HG03565 (cell line): ENCODE measurements around the gene ZNF516.

Source experiments
- ATAC-seq: cut with Tn5 transposase; IDR thresholded peaks from one replicate; pipeline ENCODE4 v1.9.1; 2021; ENCODE audit warnings: mild to moderate bottlenecking, moderate library complexity; ENCODE audit not compliant: unreplicated experiment

The ZNF516 gene

DNA sequence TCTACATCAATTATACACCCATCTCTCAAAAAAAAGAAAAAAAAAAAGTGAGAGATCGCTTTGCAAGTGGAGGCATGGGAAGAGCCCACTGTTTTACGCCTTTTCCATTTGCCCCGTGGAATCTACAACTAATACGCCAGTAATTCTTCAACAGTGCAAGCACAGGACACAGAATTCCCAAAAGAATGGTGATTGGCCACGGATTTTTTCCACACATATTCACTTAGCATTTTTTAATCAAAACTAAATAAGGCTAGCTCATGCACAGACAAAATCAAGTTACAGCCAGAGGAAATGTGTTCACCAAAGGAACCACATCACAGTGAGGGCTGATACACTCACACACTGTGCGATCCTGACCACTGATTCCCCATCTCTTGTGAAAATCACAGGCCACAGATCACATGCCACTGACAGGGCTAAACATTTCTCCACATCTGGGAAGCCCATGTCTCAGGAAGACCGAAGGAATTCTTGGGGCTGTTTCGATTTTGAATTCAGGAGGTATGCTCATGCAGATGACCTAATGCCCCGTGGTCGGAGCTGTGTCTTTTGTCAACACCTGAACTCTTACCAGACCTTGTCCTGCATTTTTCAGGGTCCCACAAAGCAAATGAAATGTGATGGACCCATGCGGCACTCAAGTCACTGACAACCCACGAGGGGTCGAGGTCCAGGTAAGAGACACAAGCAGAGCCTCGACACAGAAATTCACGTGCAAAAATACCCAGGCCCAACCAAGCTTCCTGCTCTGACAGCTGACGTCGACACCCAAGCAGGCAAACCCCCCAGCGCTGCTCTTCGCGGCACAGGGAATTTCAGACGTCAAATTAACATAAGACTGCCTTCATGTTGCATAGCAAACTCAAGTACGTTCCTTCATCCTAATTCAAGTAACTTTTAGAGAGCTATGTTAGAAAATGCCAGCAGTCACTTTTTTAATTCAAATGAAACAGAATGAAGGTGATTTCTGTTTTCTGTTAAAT, 69.6 kb downstream of the ZNF516 start:
- ATAC-seq: no peak

DNA sequence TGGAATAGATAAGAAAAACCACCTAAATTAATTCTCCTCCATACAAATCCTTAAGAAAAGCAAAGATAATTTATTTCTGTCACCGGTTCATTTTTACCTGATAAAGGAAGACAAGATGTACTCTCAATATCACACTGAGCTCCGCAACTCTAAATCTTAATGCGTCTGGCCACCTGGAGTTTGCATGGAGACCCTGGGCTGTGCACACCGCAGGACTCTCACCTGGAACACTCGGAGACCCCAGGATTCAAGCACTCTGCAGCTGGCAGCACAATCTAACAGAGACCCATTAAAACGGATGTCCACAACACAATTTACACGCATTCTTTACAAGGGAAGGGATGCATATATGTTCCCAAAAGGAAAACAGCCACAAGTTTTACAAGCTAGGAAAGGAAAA, 72.2 kb downstream of the ZNF516 start:
- ATAC-seq: no peak

DNA sequence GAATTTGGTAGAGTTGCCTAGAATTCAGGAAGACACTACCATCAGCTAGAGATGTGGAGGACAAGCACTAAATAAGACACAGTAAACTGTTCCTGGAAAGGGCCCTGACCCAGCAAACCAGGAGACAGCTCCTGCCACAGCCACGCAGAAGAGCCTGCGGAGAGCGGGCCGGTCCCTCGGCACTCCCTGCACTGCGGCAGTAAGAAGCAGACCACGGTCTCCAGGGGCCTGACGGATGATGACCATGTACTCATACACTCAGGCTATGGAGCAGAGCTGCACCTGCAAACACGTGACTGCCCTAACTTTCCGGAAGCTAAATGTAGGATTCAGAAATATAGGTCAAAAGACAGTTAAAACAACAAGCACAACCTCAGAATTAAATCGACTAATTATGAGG, 72.9 kb downstream of the ZNF516 start:
- no peak for ATAC-seq

DNA sequence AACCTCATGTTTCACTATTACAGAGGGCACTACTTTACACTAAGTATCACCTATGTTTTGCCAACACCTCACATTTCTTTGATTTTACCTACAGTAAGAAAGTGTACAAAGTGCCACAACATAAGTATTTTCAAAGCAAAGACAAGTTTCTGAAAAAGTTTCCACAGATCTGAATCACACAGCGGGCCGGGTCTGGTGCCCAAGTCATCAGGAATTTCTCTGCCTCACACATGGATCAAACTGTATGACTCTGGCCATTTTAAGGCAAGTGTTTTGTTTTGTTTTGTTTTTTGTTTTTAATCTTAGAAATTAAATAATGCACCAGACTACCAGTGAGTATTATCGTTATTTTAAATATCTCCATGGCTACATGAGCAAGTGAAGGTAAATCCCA, 73.4 kb downstream of the ZNF516 start:
- ATAC-seq: no peak

DNA sequence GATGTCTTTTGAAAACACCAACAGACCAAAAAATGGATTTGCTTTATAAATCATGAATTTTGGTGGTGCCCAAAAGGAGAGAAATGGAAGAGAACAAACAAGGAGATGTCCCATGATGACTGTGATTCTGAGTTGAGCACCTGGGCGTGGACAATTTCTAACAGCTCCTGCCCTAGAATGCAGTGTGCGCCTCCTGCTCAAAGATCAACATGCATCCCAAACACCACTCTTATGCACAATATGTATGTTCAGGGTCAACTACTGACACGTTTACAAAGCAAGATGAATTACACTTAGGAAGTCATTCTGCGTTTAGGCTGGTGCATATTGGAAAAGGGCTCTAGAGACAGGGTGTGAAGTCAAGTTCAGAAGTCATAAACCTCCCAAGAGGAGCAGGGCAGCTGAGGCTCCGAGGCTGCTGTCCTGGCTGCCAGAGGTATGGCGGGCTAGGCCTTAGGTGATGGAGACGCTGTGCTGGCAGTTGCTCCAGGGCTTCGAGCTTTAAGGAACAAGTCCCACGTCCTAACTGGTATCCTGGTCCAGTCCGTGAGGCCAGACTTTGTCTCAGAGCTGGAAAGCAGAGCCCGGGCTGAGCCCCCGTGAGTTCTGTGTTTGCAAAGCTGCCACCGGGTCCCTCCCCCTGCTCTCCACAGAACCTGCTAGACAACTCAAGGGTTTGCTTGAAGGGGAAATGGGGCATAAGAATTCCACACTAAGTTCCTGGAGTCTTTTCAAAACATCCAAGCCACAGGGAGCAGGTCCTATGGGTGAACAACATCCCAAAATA, 74.0 kb downstream of the ZNF516 start:
- ATAC-seq: no peak

DNA sequence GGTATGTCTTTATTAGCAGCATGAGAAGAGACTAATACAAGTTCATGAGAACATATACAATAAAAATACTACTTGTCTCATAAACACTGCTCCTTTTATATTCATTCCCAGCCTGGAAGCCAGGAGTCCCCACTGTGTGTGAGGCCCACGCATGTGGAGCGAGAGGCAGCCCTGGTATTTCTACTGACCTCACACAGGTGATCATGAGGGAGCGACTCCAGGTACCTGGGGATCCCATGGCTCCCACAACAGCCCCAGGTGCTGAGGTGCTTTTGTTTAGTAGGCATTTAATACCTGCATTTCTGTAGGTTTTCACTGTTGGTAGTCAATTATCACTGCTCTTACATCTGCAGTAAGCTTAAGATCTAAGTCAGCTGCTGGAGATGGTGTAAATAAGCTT, 75.2 kb downstream of the ZNF516 start:
- ATAC-seq: no peak

DNA sequence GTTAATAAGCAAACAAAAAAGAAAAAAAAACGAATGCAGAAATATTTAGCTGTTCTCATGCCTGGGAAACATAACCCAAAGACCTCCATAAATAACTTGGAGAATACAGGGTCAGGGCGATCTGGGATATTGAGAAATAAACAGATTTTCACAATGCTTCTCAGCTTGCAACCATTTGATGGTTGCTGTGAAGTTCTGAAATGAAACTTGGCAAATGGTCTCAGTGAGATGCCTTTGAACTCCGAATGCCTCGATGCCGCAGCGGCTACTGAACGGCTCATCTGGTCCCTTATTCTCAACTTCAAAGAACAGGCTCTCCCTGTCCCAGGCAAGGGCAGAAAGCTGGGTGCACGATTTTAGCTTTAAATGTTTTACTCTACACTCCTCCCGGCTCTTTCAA, 78.1 kb downstream of the ZNF516 start:
- no peak for ATAC-seq

DNA sequence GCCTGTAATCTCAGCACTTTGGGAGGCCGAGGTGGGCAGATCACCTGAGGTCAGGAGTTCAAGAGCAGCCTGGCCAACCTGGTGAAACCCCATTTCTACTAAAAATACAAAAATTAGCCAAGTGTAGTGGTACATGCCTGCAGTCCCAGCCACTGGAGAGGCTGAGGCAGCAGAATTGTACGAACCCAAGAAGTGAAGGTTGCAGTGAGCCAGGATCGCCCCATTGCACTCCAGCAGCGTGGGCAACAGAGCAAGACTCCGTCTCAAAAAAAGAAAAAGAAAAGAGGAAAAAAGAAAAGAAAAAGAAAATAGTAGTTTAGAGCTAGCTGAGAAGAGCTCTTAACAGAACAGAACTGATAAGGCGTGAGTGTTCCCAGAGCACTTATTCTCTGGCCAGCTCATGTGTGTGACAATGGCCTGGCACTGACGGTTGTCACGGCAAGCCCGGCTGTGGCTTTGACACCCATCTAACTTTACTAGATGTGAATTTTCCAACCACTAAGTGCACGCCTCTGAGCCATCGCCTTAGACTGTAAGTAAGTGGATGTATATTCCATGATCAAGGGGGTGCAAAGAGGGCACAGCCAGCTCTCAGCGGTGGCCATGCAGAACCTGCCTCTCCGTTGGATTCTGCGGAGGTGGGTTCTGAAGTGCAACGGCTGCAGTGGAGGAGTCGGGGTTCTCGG, 80.0 kb downstream of the ZNF516 start:
- no peak for ATAC-seq

DNA sequence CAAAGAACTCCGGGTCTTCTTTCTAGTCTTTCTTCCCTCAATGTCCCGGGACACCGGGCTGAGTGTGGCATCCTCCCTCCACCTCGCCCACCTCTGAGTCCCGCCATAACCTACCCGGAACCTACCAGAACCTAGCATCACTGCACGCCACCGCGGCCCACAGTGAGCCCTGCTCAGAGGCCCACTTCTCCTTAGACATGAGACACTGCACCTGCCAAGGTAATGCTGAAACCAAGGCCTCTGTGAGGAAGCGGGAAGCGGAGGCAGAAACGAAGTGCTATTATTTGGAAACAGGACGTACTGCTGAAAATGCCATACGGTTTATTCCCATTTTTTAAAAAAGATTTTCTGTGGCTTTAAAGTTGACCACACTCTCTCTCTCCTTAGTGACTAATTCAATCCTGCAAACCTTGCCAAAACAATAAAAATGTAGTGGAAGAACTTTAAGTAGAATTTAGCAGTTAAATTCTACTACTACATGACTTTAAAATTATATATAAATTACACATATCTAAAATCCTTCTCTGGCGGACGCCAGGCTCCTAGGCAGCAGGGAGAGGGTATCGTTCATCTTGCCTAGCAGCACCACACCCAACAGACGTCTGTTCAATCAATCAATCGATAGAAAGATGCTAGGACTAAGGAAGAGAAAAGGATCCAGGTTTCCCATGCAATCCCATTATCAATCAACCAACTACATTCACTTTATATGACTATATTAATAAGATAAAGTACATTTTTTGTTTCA, 82.0 kb downstream of the ZNF516 start:
- no peak for ATAC-seq

DNA sequence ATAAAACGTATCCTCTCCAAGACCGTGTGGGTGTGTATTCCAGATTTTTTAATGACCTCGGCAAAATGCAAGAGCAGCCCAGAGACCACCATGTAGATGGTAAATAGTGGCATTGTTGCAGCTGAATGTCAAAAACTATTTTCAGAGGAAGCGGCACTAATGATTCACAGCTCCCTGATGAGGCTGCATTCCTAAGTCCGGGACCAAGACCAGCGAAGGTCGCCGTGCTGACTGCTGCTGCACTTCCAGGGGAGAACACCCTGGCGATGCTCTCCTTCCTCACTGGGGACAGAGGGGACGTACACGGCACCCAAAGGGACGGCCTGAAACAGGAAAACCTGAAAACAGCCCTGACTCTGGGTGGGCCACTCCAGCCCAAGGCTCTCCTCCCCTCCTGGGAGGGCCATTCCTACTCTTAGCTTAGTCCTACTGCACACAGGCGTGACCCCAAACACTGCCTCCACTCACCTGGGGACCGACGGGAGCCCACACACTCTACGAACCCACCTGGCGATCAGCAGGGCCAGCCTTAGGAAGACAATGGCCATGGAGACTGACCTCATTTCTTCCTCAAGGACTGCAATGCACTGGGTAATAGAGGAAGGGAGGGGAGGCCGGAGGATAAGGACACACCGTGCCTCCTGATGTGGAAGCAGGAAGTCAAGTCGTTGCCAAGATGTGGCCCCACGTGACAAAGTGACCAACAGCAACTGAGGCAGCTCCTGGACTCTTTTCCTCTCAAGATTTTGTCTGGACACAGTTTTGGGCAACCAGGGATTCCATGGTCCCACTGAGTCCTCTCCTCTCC, 82.8 kb downstream of the ZNF516 start:
- no peak for ATAC-seq

DNA sequence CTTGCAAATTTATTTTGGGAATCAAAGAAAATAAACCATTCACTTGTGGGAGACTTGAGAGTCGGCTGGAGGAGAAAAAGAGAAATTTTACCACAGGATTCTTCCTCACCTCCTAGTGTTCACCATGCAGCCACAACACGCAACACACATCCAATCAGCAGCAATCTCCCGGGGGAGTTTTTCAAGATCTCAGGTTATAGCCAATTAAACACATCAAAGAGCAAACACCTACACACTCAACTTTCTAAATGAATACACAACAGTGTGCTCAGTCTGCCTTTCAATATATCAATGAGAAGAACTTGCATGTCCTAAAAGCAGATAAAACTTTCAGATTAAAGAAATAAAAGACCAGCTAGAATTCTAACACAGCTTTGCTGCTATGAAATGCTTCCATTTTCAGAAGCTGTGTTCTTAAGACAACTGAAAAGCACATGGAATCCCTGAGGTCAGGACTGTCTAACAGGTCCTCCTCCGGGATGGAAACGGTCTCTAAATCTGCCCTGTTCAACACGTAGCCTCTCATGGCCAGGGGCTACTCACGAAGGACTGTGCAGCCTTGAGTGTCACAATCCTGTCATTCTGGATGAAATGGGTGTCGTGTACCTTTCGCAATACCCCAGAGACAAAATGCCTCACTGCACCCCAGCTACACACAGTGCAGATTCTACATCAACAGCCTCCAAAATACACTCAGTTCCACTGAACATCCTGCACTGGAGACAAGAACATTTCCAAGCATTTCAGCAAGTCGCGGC, 84.2 kb downstream of the ZNF516 start:
- ATAC-seq: peak; percentile 92

DNA sequence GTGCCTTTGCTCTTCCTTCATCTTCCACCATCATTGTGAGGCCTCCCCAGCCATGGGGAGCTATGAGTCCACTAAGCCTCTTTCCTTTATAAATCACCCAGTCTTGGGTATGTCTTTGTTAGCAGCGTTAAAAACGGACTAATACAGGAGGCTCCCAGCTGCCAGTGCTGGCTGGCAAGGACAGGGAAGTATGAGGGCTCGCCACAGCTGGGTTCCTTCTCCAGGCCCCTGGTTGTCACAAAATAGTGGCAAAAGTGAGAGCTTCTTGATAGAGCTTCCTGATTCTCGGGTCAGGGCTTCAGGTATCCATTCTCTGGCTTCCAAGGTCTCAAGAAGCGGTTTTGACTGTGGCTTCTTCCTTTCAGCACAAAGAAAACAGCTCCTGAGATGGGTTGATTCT, 85.0 kb downstream of the ZNF516 start:
- ATAC-seq: no peak

DNA sequence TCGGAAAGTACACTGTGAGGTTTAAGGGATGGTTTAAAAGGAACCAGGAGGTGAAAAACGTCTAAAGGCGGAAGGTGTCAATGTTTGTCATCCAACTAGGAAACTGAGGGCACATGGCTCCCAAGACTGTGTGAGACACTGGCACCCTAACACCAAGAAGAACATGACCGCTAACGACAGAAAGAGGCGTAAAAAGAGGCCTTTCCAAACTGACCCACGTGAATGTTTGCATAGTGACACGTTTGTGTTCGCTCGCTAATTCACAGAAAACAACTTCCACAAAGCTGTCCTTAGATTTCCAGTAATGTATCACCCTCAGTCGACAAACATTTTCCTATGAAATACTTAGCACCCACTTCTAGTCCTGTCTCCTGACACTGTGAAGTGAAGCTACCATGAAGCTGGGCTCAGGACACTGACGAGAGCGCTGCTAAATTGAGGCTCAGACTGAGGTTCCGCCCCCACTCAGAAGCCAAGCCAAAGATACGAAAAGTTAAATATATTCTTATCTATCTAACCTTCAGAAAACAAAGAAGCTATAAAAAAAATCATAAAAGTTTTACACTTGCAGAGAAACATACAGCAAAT, 86.5 kb downstream of the ZNF516 start:
- ATAC-seq: no peak

DNA sequence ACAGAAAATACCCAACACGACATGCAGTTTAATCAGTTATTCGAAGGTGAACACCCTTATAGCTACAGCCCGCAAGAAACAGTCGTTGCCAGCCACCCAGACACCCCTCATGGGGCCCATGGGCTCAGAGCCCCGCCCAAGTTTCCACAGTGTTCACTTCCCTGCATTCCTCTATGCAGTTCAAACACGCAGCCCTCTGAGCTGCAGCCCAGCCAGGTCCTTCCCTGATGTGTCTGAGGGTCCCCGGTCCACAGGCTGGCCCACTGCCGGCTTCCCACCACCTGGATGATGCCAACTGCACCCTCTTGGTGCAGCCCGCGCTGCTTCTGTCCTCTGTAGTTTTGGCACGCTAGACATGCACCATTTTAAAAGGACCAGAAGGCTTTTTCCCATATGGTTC, 87.4 kb downstream of the ZNF516 start:
- ATAC-seq: no peak

DNA sequence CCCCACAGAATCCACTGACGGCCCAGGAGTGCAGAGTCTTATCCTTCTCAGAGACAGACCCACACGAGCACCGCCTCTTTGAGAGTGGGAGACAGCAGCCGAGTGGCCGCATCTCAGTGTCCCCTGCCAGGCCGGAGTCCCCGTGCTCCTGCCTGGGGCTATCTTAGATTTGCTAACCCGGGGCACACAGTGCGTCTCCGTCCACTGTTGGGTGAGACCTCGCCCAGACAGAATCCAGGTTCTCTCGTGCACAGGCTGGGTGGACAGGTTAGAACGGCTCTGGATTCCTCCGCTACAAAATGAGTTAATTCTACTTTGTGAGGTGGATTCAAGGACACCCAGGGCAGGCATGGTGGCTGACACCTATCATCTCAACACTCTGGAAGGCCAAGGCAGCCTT, 88.3 kb downstream of the ZNF516 start:
- no peak for ATAC-seq

DNA sequence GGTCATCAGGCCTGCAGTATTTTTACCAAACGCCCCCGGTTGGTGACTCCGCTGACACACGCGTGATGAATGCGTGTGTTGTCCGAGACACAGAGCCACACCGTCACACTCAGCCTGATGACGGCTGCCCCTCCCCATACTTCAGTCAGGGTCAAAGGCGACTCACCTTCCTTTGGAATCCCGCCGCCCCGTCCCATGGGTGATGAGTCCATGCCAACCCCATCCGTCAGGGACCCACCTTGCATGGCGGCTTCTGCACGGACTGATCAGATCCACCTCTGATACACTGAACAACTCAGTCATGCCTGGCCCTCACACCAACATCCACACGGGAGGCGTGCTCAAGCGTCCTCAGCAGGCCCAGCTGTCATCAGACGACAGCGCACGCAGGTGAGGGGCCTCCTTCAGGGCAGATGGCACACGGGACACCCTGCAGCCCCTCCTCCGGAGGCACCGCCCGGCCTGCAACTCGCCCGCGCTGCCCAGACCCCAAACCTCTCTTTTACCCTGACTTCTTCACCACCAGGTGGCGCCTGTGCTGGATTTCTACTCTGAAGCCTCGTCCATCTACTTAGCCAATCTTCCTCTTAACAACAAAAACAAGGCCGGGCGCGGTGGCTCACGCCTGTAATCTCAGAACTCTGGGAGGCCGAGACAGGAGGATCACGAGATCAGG, 89.2 kb downstream of the ZNF516 start:
- peak; percentile 35 for ATAC-seq

DNA sequence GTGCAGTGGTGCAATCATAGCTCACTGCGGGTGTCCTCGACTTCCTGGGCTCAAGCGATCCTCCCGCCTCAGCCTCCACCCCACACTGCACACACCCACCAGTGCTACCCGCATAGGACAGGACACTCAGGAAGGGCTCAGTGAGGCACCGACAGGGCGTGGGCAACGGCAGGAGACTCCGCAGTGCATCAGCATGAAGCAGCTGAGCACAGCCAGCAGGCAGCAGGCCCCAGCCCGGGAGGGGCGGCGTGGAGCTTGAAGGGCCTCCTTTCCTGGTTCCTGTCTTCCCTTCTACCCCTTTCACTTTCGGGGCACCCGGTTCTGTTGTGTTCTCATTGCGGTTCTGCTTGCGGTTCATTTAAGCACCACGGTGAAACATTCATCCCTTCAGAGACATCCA, 89.8 kb downstream of the ZNF516 start:
- no peak for ATAC-seq

DNA sequence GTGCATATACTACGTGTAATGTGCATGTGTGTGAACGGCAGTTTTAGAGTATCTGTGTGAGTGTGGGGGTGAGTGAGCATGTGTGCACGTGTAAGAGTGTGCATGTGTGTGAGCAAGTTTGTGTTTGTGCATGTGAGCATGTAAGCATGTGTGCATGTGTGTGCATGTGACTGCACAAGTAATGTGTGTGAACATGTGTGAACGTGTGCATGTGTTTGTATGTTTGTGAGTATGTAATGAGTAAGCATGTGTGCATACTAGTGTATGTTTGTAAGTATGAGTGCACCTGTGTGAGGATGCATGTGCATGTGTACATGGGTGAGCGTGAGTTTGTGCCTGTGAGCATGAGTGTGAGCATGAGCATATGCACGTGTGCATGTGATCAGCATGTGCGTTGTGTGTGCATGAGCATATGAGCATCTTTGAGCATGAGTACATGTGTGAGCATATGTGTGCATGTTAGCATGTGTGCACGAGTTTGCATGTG, 90.7 kb downstream of the ZNF516 start:
- no peak for ATAC-seq
